Stomach (tissue), 9 donors: ENCODE results near the gene ZNF594. TPM values are rescaled to one million over a fixed set of nuclear protein-coding genes. Genes with fewer than 3 reads are reported as not detected.
A peak's percentile ranks its signal among the peaks of the same experiment; 100 is the strongest.
"Not testable (repeated sequence)": the region's sequence is repeated elsewhere in the genome, so short reads cannot be mapped to it uniquely, and the experiment has no call there.

Experiments used
- DNase-seq, 2 donors: peaks; one replicate each; pipeline versions ENCODE4 v3.0.0 to v3.0.0-alpha.2; 2013 to 2019
- H3K27ac ChIP-seq, 5 donors: fragments of 200-600 bp in 4 of 5; sonication (generic) in 4 of 5; one replicate each; pipeline ENCODE4 v1.5.1; 2013 to 2019; ENCODE audit warnings: mild to moderate bottlenecking in 1 of 5, moderate library complexity in 1 of 5
- H3K27me3 ChIP-seq, 3 donors: fragments of 200-600 bp; sonication (generic); one replicate each; pipeline ENCODE4 v1.5.1; 2017 to 2019; ENCODE audit warnings: mixed run types in 1 of 3
- H3K36me3 ChIP-seq, 4 donors: fragments of 200-600 bp; sonication (generic); 1 replicate in 3 of 4; 2 replicates in 1 of 4; pipeline ENCODE4 v1.5.1; 2016 to 2019
- H3K4me1 ChIP-seq, 4 donors: fragments of 200-600 bp; sonication (generic); one replicate each; pipeline ENCODE4 v1.5.1; 2016 to 2019
- H3K4me3 ChIP-seq, 4 donors: fragments of 200-600 bp; sonication (generic) in 3 of 4; one replicate each; pipeline ENCODE4 v1.5.1; 2016 to 2019; ENCODE audit warnings: mild to moderate bottlenecking in 1 of 4
- H3K9me3 ChIP-seq, 4 donors: fragments of 200-600 bp; sonication (generic); one replicate each; pipeline ENCODE4 v1.5.1; 2016 to 2019
- CTCF ChIP-seq, 7 experiments: fragments of 450-650 bp in 4 of 7; fragments of 200-600 bp in 3 of 7; sonication (generic) in 3 of 7; IDR thresholded peaks; one replicate each; pipeline ENCODE4 v1.5.1; 2016 to 2019; ENCODE audit warnings: antibody characterized with exemption in 7 of 7, control low read depth in 2 of 7, mild to moderate bottlenecking in 1 of 7
- EP300 ChIP-seq: sonication (generic); formaldehyde crosslinking; IDR thresholded peaks from one replicate; pipeline ENCODE4 v1.6.1; 2017; ENCODE audit warnings: antibody characterized with exemption
- POLR2A ChIP-seq, 4 donors: fragments of 450-650 bp; IDR thresholded peaks; one replicate each; pipeline ENCODE4 v1.6.1; 2016; ENCODE audit warnings: antibody characterized with exemption in 4 of 4, control low read depth in 2 of 4, mild to moderate bottlenecking in 1 of 4, moderate library complexity in 1 of 4
- POLR2AphosphoS5 ChIP-seq, 3 donors: sonication (generic); formaldehyde crosslinking; IDR thresholded peaks; one replicate each; pipeline ENCODE4 v1.6.1; 2016; ENCODE audit warnings: antibody characterized with exemption in 3 of 3
- WGBS, 5 donors: extraction: QIAGEN DNeasy Blood & Tissue Kit in 3 of 5; methylation state at CpG; one replicate each; pipeline versions ENCODE4 v1.1.5 to v1.1.7; 2013 to 2018; 5-methylcytosine and 5-hydroxymethylcytosine counted together
- intact Hi-C: fragments of 100-400 bp; cut with DNase I; formaldehyde crosslinking; loops from one replicate; pipeline ENCODE4 v1.15.1; 2023; ENCODE audit warnings: low total_unique reads
- polyA plus RNA-seq, 3 donors: library from polyadenylated mRNA; stranded (reverse); fragments of 200-250 nt; gene quantifications; one replicate each; pipeline ENCODE4 v1.2.3, GENCODE V29; 2013
- total RNA-seq, 5 donors: library from RNA; depleted of rRNA; stranded (reverse); fragments of >200 nt; gene quantifications; one replicate each; pipeline versions ENCODE4 v1.1.0 to v1.2.3, GENCODE V29; 2014 to 2016
- donor health status: healthy with polysubstance abuse.
- donor health status: Bipolar disorder and iron deficiency.
- donor health status: healthy.

Gene ZNF594
- total and polyA plus RNA-seq, 8 donors, result 0.56 to 73.5 (median 7.0) TPM; not detected in 1

- TF ChIP-seq CTCF (IDR thresholded peaks at IDR 0.05), result no peak
- TF ChIP-seq POLR2A (IDR thresholded peaks at IDR 0.05), result no peak
- TF ChIP-seq POLR2AphosphoS5 (IDR thresholded peaks at IDR 0.05), result no peak
- no peak for TF ChIP-seq EP300
- intact Hi-C loops, result no loop called here
- Histone ChIP-seq H3K4me1 (no peaks in the 10 kb centered on the region), H3K9me3 (no peaks in the 10 kb centered on the region), H3K27ac (no peak overlapping the region), H3K27me3 (peaks cover 0 to 13% (median 0%) of the 10 kb centered on the region in 3 donors), H3K4me3 (no peak overlapping the region), H3K36me3 (no peaks in the 10 kb centered on the region)
- DNase-seq, result no peak
- 69 to 85% (median 76%) methylated on average over 7 to 8 of the region's 8 CpGs for WGBS, 5 donors
Observed at GRCh38 chr17:5133311-5133710, 58.4 kb downstream of the ZNF594 start.

- H3K27me3 ChIP-seq, result peaks cover 0 to 13% (median 0%) of the 10 kb centered on the region in 3 donors
- H3K4me1 ChIP-seq, H3K4me3 ChIP-seq, H3K9me3 ChIP-seq, intact Hi-C loops, H3K36me3 ChIP-seq, H3K27ac ChIP-seq: not testable (repeated sequence)
- DNase-seq, result peak in 1 of 2 donors; percentile 10
- WGBS, 5 donors, result 88 to 93% (median 89%) methylated on average over 12 to 15 of the region's 15 CpGs
Observed at GRCh38 chr17:5132503-5133225, 59.0 kb downstream of the ZNF594 start.

- H3K27ac ChIP-seq, H3K4me1 ChIP-seq, intact Hi-C loops, H3K36me3 ChIP-seq, H3K4me3 ChIP-seq, H3K9me3 ChIP-seq: not testable (repeated sequence)
- DNase-seq, result peak in 1 of 2 donors; percentile 20
- peaks cover 0 to 20% (median 0%) of the 10 kb centered on the region in 3 donors for H3K27me3 ChIP-seq
- WGBS, 5 donors, result 75 to 91% (median 81%) methylated on average over 13 to 16 of the region's 16 CpGs
Observed at GRCh38 chr17:5131799-5132502, 59.7 kb downstream of the ZNF594 start.

GRCh38 chr17:5131146-5131715 is 60.4 kb downstream of the ZNF594 start:
- H3K9me3 ChIP-seq, result no peaks in the 10 kb centered on the region
- peaks cover 0 to 26% (median 0%) of the 10 kb centered on the region in 3 donors for H3K27me3 ChIP-seq
- no peaks in the 10 kb centered on the region for H3K36me3 ChIP-seq
- no peaks in the 10 kb centered on the region for H3K4me1 ChIP-seq
- WGBS, 5 donors, result 80 to 89% (median 86%) methylated on average over 6 to 7 of the region's 7 CpGs
- intact Hi-C loops, result no loop called here
- DNase-seq, result peak in 1 of 2 donors; percentile 13
- TF ChIP-seq EP300, result no peak
- TF ChIP-seq POLR2A (IDR thresholded peaks at IDR 0.05), result no peak
- TF ChIP-seq POLR2AphosphoS5 (IDR thresholded peaks at IDR 0.05), result no peak
- no peak for TF ChIP-seq CTCF (IDR thresholded peaks at IDR 0.05)
- H3K27ac ChIP-seq, result no peak overlapping the region
- H3K4me3 ChIP-seq, result no peak overlapping the region

- H3K27me3 ChIP-seq, result peaks cover 0 to 26% (median 2%) of the 10 kb centered on the region in 3 donors
- H3K36me3 ChIP-seq, H3K9me3 ChIP-seq, intact Hi-C loops, H3K4me1 ChIP-seq, H3K27ac ChIP-seq, H3K4me3 ChIP-seq: not testable (repeated sequence)
- WGBS, 5 donors, result 72 to 89% (median 81%) methylated on average over 2 to 5 of the region's 5 CpGs
- DNase-seq, result peak in 1 of 2 donors; percentile 5
Observed at GRCh38 chr17:5130687-5131086, 61.0 kb downstream of the ZNF594 start.

GRCh38 chr17:5130261-5130660 is 61.4 kb downstream of the ZNF594 start:
- H3K4me1 ChIP-seq, H3K4me3 ChIP-seq, H3K9me3 ChIP-seq, intact Hi-C loops, DNase-seq, H3K36me3 ChIP-seq, H3K27ac ChIP-seq: not testable (repeated sequence)
- peaks cover 0 to 26% (median 3%) of the 10 kb centered on the region in 3 donors for H3K27me3 ChIP-seq
- WGBS, 5 donors, result 84 to 92% (median 89%) methylated on average over 10 of the region's 10 CpGs

GRCh38 chr17:5129770-5130169 is 61.9 kb downstream of the ZNF594 start:
- H3K4me1 ChIP-seq, intact Hi-C loops, H3K36me3 ChIP-seq, H3K27ac ChIP-seq, H3K9me3 ChIP-seq, H3K4me3 ChIP-seq, DNase-seq: not testable (repeated sequence)
- peaks cover 0 to 28% (median 3%) of the 10 kb centered on the region in 3 donors for H3K27me3 ChIP-seq
- WGBS, 5 donors, result 87 to 94% (median 89%) methylated on average over 8 of the region's 8 CpGs
